Gastroesophageal sphincter (tissue), 4 donors: ENCODE measurements around the gene CCNDBP1. TPM values are rescaled to one million over a fixed set of nuclear protein-coding genes. Genes with fewer than 3 reads are reported as not detected.

Experiments used
- ATAC-seq: fragments of 150-250 bp; one replicate; pipeline ENCODE4 v1.9.1; 2016; ENCODE audit warnings: mild to moderate bottlenecking, moderate library complexity
- H3K27ac ChIP-seq, 4 donors: fragments of 200-600 bp; sonication (generic) in 3 of 4; 1 replicate in 3 of 4; 2 replicates in 1 of 4; pipeline ENCODE4 v1.5.1; 2016 to 2019
- H3K27me3 ChIP-seq: fragments of 200-600 bp; sonication (generic); one replicate; pipeline ENCODE4 v1.5.1; 2019
- H3K36me3 ChIP-seq, 2 donors: fragments of 200-600 bp; sonication (generic); one replicate each; pipeline ENCODE4 v1.5.1; 2019; ENCODE audit warnings: control low read depth in 1 of 2
- H3K4me1 ChIP-seq, 3 donors: fragments of 200-600 bp; sonication (generic); 1 replicate in 2 of 3; 2 replicates in 1 of 3; pipeline ENCODE4 v1.5.1; 2016 to 2019; ENCODE audit warnings: control low read depth in 2 of 3
- H3K4me3 ChIP-seq, 2 donors: fragments of 200-600 bp; sonication (generic); one replicate each; pipeline ENCODE4 v1.5.1; 2019; ENCODE audit warnings: mild to moderate bottlenecking in 1 of 2, moderate library complexity in 1 of 2
- H3K9me3 ChIP-seq, 3 donors: fragments of 200-600 bp; sonication (generic); one replicate each; pipeline ENCODE4 v1.5.1; 2017 to 2019; ENCODE audit warnings: control low read depth in 2 of 3
- EP300 ChIP-seq: sonication (generic); formaldehyde crosslinking; IDR thresholded peaks from one replicate; pipeline ENCODE4 v1.6.1; 2017; ENCODE audit warnings: antibody characterized with exemption, mild to moderate bottlenecking
- POLR2A ChIP-seq, 2 donors: fragments of 450-650 bp; IDR thresholded peaks; one replicate each; pipeline ENCODE4 v1.6.1; 2017; ENCODE audit warnings: antibody characterized with exemption in 2 of 2, mild to moderate bottlenecking in 2 of 2, moderate library complexity in 1 of 2
- POLR2AphosphoS5 ChIP-seq: sonication (generic); formaldehyde crosslinking; IDR thresholded peaks from one replicate; pipeline ENCODE4 v1.6.1; 2017; ENCODE audit warnings: antibody characterized with exemption
- WGBS, 2 donors: methylation state at CpG; one replicate each; pipeline ENCODE4 v1.1.5; 2018; ENCODE audit warnings: low coverage in 1 of 2; 5-methylcytosine and 5-hydroxymethylcytosine counted together
- total RNA-seq, 4 donors: library from RNA; depleted of rRNA; stranded (reverse); fragments of >200 nt; gene quantifications; one replicate each; pipeline ENCODE4 v1.1.0, GENCODE V29; 2016
- TF ChIP-seq, protein P1 (sequence below), 4 experiments: fragments of 200-600 bp in 2 of 4; fragments of 450-650 bp in 2 of 4; sonication (generic) in 1 of 4; IDR thresholded peaks; one replicate each; pipeline ENCODE4 v1.5.1; 2017 to 2019; ENCODE audit warnings: antibody characterized with exemption in 4 of 4, mild to moderate bottlenecking in 2 of 4, moderate library complexity in 2 of 4

The CCNDBP1 gene
- total RNA-seq, 4 donors from 2014 or later, result 43.0 to 70.9 (median 54.1) TPM

- WGBS, 2 donors, result 20 to 53% methylated on average over 1 to 3 of the region's 6 CpGs
- H3K27ac ChIP-seq, result no peak overlapping the region
- no peak for ATAC-seq
- H3K9me3 ChIP-seq, result no peaks in the 10 kb centered on the region
- H3K4me3 ChIP-seq, result no peak overlapping the region
- no peaks in the 10 kb centered on the region for H3K36me3 ChIP-seq
- no peaks in the 10 kb centered on the region for H3K4me1 ChIP-seq
- TF ChIP-seq, protein P1, sequence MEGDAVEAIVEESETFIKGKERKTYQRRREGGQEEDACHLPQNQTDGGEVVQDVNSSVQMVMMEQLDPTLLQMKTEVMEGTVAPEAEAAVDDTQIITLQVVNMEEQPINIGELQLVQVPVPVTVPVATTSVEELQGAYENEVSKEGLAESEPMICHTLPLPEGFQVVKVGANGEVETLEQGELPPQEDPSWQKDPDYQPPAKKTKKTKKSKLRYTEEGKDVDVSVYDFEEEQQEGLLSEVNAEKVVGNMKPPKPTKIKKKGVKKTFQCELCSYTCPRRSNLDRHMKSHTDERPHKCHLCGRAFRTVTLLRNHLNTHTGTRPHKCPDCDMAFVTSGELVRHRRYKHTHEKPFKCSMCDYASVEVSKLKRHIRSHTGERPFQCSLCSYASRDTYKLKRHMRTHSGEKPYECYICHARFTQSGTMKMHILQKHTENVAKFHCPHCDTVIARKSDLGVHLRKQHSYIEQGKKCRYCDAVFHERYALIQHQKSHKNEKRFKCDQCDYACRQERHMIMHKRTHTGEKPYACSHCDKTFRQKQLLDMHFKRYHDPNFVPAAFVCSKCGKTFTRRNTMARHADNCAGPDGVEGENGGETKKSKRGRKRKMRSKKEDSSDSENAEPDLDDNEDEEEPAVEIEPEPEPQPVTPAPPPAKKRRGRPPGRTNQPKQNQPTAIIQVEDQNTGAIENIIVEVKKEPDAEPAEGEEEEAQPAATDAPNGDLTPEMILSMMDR (IDR thresholded peaks at IDR 0.05), result no peak
- TF ChIP-seq EP300 (no peak), POLR2A (IDR thresholded peaks at IDR 0.05) (no peak), POLR2AphosphoS5 (no peak)
- H3K27me3 ChIP-seq, result no peaks in the 10 kb centered on the region
Observed at GRCh38 chr15:43246261-43246774, 61.1 kb downstream of the CCNDBP1 start.

Other genes starting within 250 kb of the CCNDBP1 start
- gene UBR1, start 79.4 kb upstream of the CCNDBP1 start, total RNA-seq, result 10 to 100 TPM; 24.0 to 46.1 (median 31.5) TPM
- 10 to 100 TPM; 11.5 to 25.2 (median 22.9) TPM for gene TMEM62, start 51.8 kb upstream of the CCNDBP1 start, total RNA-seq
- gene EPB42, start 35.6 kb downstream of the CCNDBP1 start, total RNA-seq, result under 1 TPM in 2 of 4 donors, not detected in 2; 0.12 to 0.40 TPM
- gene TGM5, start 81.5 kb downstream of the CCNDBP1 start, total RNA-seq, result 1 to 10 TPM in 1 of 4 donors, under 1 TPM in 2, not detected in 1; 0.31 to 1.3 (median 0.58) TPM
- gene TGM7, start 116.9 kb downstream of the CCNDBP1 start, total RNA-seq, result not detected
- gene LCMT2, start 145.2 kb downstream of the CCNDBP1 start, total RNA-seq, result 1 to 10 TPM; 5.4 to 9.5 (median 6.4) TPM
- 10 to 100 TPM; 18.0 to 30.7 (median 22.3) TPM for gene ZSCAN29, start 185.6 kb downstream of the CCNDBP1 start, total RNA-seq
- gene TUBGCP4, start 185.7 kb downstream of the CCNDBP1 start, total RNA-seq, result 10 to 100 TPM; 11.3 to 26.0 (median 14.2) TPM